ENCODE data around the gene JMJD8.

The JMJD8 gene

GRCh38 chr16:661184-661821, 22.8 kb downstream of the JMJD8 start:
- DNase-seq (ENCODE audit: low read depth): no peak

GRCh38 chr16:660459-661183, 23.5 kb downstream of the JMJD8 start:
- no peak for DNase-seq (ENCODE audit: low read depth)

GRCh38 chr16:660132-660458, 24.0 kb downstream of the JMJD8 start:
- DNase-seq (ENCODE audit: low read depth): no peak

- no peak for DNase-seq (ENCODE audit: low read depth)
These were observed 24.5 kb downstream of the JMJD8 start for GRCh38 chr16:659618-660017.

- no peak for DNase-seq (ENCODE audit: low read depth)
These were observed 25.2 kb downstream of the JMJD8 start for GRCh38 chr16:658679-659571.

GRCh38 chr16:657487-657886, 26.6 kb downstream of the JMJD8 start:
- DNase-seq (ENCODE audit: low read depth): no peak

- no peak for DNase-seq (ENCODE audit: low read depth)
These were observed 30.1 kb downstream of the JMJD8 start for GRCh38 chr16:654034-654433.

- no peak for DNase-seq (ENCODE audit: low read depth)
These were observed 31.5 kb downstream of the JMJD8 start for GRCh38 chr16:652454-653305.

GRCh38 chr16:651844-652243, 32.3 kb downstream of the JMJD8 start:
- DNase-seq (ENCODE audit: low read depth): no peak

- no peak for DNase-seq (ENCODE audit: low read depth)
These were observed 34.5 kb downstream of the JMJD8 start for GRCh38 chr16:649631-650030.

GRCh38 chr16:648781-649589, 35.1 kb downstream of the JMJD8 start, which contains the start of gene WDR90:
TSS of gene WDR90 (plus strand) at chr16:649365. CDS start at chr16:649417, 52 bp downstream.
- DNase-seq (ENCODE audit: low read depth): peak; percentile 86

GRCh38 chr16:648071-648780, 35.9 kb downstream of the JMJD8 start:
- DNase-seq (ENCODE audit: low read depth): no peak

GRCh38 chr16:647173-647902, 36.8 kb downstream of the JMJD8 start:
- no peak for DNase-seq (ENCODE audit: low read depth)

GRCh38 chr16:646679-647172, 37.4 kb downstream of the JMJD8 start:
- no peak for DNase-seq (ENCODE audit: low read depth)

- DNase-seq (ENCODE audit: low read depth): no peak
These were observed 38.1 kb downstream of the JMJD8 start for GRCh38 chr16:645852-646678.

- DNase-seq (ENCODE audit: low read depth): no peak
These were observed 39.6 kb downstream of the JMJD8 start for GRCh38 chr16:644556-644955.

GRCh38 chr16:643050-643368, 41.1 kb downstream of the JMJD8 start:
- no peak for DNase-seq (ENCODE audit: low read depth)

- DNase-seq (ENCODE audit: low read depth): no peak
These were observed 41.7 kb downstream of the JMJD8 start for GRCh38 chr16:642189-643049.
